Measurements from ENCODE around the gene NKTR.

- TF ChIP-seq CTCF (IDR thresholded peaks at IDR 0.05) (no peak), POLR2AphosphoS5 (IDR thresholded peaks at IDR 0.05) (no peak), EP300 (IDR thresholded peaks at IDR 0.05) (no peak)
Measured at GRCh38 chr3:42682301-42683070, 82.0 kb downstream of the NKTR start.
